WTC11 (cell line): Measurements from ENCODE around the gene SP2. TPM values are rescaled to one million over a fixed set of nuclear protein-coding genes. Genes with fewer than 3 reads are reported as not detected.

Experiments used
- ATAC-seq: fragments of 200-7000 bp; cut with Tn5 transposase; 2 replicates; pipeline ENCODE4 v1.10.0; 2021; ENCODE audit warnings: mild to moderate bottlenecking, moderate library complexity
- CTCF ChIA-PET: fragments of 300-600 bp; sonication (Branson Sonifier 250); formaldehyde crosslinking; loops from one replicate; lab custom pipeline; 2021; ENCODE audit warnings: antibody characterized with exemption; lab: Charles Lee
- POLR2A ChIA-PET: fragments of 350-600 bp; sonication (Branson Sonifier 250); formaldehyde crosslinking; loops from one replicate; lab custom pipeline; 2021; ENCODE audit warnings: antibody characterized with exemption; lab: Charles Lee
- DNase-seq: peaks from one replicate; pipeline ENCODE4 v3.0.0; 2021; ENCODE audit warnings: low spot score
- H3K27ac Mint-ChIP-seq: 2 replicates; pipeline ENCODE4 v1.8.0; 2021; ENCODE audit warnings: mixed read lengths
- H3K27me3 Mint-ChIP-seq: 2 replicates; pipeline ENCODE4 v1.8.0; 2021; ENCODE audit warnings: low read depth, mild to moderate bottlenecking, moderate library complexity, mixed read lengths
- H3K36me3 Mint-ChIP-seq: 2 replicates; pipeline ENCODE4 v1.8.0; 2021; ENCODE audit warnings: mixed read lengths
- H3K4me1 Mint-ChIP-seq: 2 replicates; pipeline ENCODE4 v1.8.0; 2022; ENCODE audit warnings: mixed read lengths
- H3K4me3 Mint-ChIP-seq: 2 replicates; pipeline ENCODE4 v1.8.0; 2021; ENCODE audit warnings: mild to moderate bottlenecking, moderate library complexity, mixed read lengths
- H3K9me3 Mint-ChIP-seq: 2 replicates; pipeline ENCODE4 v1.8.0; 2021; ENCODE audit warnings: mixed read lengths
- ESRRA ChIP-seq: sonication (generic); formaldehyde crosslinking; IDR thresholded peaks from 2 replicates; pipeline ENCODE4 v1.8.1; 2022; ENCODE audit warnings: mild to moderate bottlenecking, missing genetic modification reagents, borderline replicate concordance
- FOXK1 ChIP-seq: sonication (generic); formaldehyde crosslinking; IDR thresholded peaks from 2 replicates; pipeline ENCODE4 v1.8.0; 2022; ENCODE audit warnings: mild to moderate bottlenecking, moderate library complexity, missing genetic modification reagents
- FOXP1 ChIP-seq: sonication (generic); formaldehyde crosslinking; IDR thresholded peaks from 2 replicates; pipeline ENCODE4 v1.8.0; 2022; ENCODE audit warnings: missing genetic modification reagents, mild to moderate bottlenecking, moderate library complexity, borderline replicate concordance
- GABPB1 ChIP-seq: sonication (generic); formaldehyde crosslinking; IDR thresholded peaks from 2 replicates; pipeline ENCODE4 v1.8.1; 2023; ENCODE audit warnings: mild to moderate bottlenecking, missing genetic modification reagents
- GTF2I ChIP-seq: fragments of 250-450 bp; sonication (Bioruptor Pico); conservative IDR thresholded peaks from 2 replicates; pipeline ENCODE4 v1.4.0; 2021; ENCODE audit warnings: mild to moderate bottlenecking
- RELA ChIP-seq: sonication (generic); formaldehyde crosslinking; IDR thresholded peaks from 2 replicates; pipeline ENCODE4 v1.8.1; 2022; ENCODE audit warnings: missing genetic modification reagents, mild to moderate bottlenecking, borderline replicate concordance
- ZNF121 ChIP-seq: sonication (generic); formaldehyde crosslinking; IDR thresholded peaks from 2 replicates; pipeline ENCODE4 v1.8.0; 2023; ENCODE audit warnings: missing genetic modification reagents
- ZNF138 ChIP-seq: sonication (generic); formaldehyde crosslinking; conservative IDR thresholded peaks from 2 replicates; pipeline ENCODE4 v1.8.1; 2022; ENCODE audit warnings: mild to moderate bottlenecking, moderate library complexity, missing genetic modification reagents
- ZNF317 ChIP-seq: sonication (generic); formaldehyde crosslinking; IDR thresholded peaks from 2 replicates; pipeline ENCODE4 v1.8.1; 2023; ENCODE audit warnings: low read depth, mild to moderate bottlenecking, moderate library complexity, missing genetic modification reagents, borderline replicate concordance
- ZNF396 ChIP-seq: fragments of 250-450 bp; sonication (Bioruptor Pico); IDR thresholded peaks from 2 replicates; pipeline ENCODE4 v1.8.0; 2021; ENCODE audit warnings: mild to moderate bottlenecking, moderate library complexity, borderline replicate concordance
- ZNF423 ChIP-seq: fragments of 250-450 bp; sonication (Bioruptor Pico); IDR thresholded peaks from 2 replicates; pipeline ENCODE4 v2.1.2; 2022; ENCODE audit warnings: mild to moderate bottlenecking, moderate library complexity
- total RNA-seq: library from RNA; stranded (reverse); gene quantifications from 3 replicates; pipeline ENCODE4 v1.2.3, GENCODE V29; 2021
- TF ChIP-seq, protein P1 (sequence below): fragments of 250-450 bp; sonication (Bioruptor Pico); IDR thresholded peaks from 2 replicates; pipeline ENCODE4 v1.9.0; 2021; ENCODE audit warnings: mild to moderate bottlenecking, borderline replicate concordance
- TF ChIP-seq, protein P2 (sequence below): sonication (generic); formaldehyde crosslinking; IDR thresholded peaks from 2 replicates; pipeline ENCODE4 v1.8.0; 2023; ENCODE audit warnings: missing genetic modification reagents
- TF ChIP-seq, protein P3 (sequence below): sonication (generic); formaldehyde crosslinking; IDR thresholded peaks from 2 replicates; pipeline ENCODE4 v1.8.1; 2023; ENCODE audit warnings: mild to moderate bottlenecking, missing genetic modification reagents
- TF ChIP-seq, protein P4 (sequence below): fragments of 250-450 bp; sonication (Bioruptor Pico); IDR thresholded peaks from 2 replicates; pipeline ENCODE4 v2.1.2; 2022; ENCODE audit warnings: mild to moderate bottlenecking, moderate library complexity
- TF ChIP-seq, protein P5 (sequence below): fragments of 250-450 bp; sonication (Bioruptor Pico); IDR thresholded peaks from 2 replicates; pipeline ENCODE4 v1.9.0; 2021; ENCODE audit warnings: mild to moderate bottlenecking
- TF ChIP-seq, protein P6 (sequence below): sonication (generic); formaldehyde crosslinking; IDR thresholded peaks from 2 replicates; pipeline ENCODE4 v1.8.1; 2022; ENCODE audit warnings: low read depth, mild to moderate bottlenecking, moderate library complexity, missing genetic modification reagents, borderline replicate concordance
- TF ChIP-seq, protein P7 (sequence below): sonication (generic); formaldehyde crosslinking; IDR thresholded peaks from 2 replicates; pipeline ENCODE4 v1.8.1; 2022; ENCODE audit warnings: low read depth, missing genetic modification reagents, borderline replicate concordance

SP2 gene
- total RNA-seq, 1 experiment from 2014 or later = 9.9 TPM

DNA sequence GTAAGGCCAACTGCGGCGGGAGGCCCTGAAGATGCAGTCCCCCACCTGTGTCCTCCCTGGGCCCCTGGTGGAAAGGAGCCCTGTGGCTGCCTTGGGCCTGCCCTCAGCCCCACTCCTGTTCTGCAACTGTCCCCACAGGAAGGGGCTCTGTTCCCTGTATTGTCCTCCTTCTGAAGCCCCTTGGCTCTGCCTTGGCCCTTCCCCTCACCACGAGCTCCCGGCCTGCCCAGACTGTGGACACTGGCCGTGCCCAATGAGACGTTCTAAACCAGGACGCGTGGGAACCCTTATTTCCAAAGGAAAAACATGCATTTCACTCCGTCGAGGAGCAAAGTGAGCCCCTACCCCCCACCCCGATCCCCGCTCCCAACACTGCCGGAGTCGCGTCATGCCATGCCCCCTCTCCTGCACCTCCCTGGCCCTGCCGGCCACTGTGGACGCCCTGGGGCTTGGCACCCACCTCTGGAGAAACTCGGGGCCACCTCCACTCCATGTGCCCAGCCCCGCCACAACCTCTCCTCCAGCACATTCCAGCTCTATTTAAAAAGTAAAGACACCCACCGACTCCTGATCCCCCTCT, 31.9 kb downstream of the SP2 start:
- no peak overlapping the region for H3K27ac Mint-ChIP-seq
- H3K4me1 Mint-ChIP-seq = no peaks in the 10 kb centered on the region
- TF ChIP-seq, protein P1, sequence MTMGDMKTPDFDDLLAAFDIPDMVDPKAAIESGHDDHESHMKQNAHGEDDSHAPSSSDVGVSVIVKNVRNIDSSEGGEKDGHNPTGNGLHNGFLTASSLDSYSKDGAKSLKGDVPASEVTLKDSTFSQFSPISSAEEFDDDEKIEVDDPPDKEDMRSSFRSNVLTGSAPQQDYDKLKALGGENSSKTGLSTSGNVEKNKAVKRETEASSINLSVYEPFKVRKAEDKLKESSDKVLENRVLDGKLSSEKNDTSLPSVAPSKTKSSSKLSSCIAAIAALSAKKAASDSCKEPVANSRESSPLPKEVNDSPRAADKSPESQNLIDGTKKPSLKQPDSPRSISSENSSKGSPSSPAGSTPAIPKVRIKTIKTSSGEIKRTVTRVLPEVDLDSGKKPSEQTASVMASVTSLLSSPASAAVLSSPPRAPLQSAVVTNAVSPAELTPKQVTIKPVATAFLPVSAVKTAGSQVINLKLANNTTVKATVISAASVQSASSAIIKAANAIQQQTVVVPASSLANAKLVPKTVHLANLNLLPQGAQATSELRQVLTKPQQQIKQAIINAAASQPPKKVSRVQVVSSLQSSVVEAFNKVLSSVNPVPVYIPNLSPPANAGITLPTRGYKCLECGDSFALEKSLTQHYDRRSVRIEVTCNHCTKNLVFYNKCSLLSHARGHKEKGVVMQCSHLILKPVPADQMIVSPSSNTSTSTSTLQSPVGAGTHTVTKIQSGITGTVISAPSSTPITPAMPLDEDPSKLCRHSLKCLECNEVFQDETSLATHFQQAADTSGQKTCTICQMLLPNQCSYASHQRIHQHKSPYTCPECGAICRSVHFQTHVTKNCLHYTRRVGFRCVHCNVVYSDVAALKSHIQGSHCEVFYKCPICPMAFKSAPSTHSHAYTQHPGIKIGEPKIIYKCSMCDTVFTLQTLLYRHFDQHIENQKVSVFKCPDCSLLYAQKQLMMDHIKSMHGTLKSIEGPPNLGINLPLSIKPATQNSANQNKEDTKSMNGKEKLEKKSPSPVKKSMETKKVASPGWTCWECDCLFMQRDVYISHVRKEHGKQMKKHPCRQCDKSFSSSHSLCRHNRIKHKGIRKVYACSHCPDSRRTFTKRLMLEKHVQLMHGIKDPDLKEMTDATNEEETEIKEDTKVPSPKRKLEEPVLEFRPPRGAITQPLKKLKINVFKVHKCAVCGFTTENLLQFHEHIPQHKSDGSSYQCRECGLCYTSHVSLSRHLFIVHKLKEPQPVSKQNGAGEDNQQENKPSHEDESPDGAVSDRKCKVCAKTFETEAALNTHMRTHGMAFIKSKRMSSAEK (CRISPR knock-in tag) = no peak
- TF ChIP-seq ZNF317 (CRISPR knock-in tag) (no peak), ZNF396 (CRISPR knock-in tag) (no peak), GABPB1 (CRISPR knock-in tag) (no peak), ZNF121 (CRISPR knock-in tag) (no peak)
- TF ChIP-seq, protein P2, sequence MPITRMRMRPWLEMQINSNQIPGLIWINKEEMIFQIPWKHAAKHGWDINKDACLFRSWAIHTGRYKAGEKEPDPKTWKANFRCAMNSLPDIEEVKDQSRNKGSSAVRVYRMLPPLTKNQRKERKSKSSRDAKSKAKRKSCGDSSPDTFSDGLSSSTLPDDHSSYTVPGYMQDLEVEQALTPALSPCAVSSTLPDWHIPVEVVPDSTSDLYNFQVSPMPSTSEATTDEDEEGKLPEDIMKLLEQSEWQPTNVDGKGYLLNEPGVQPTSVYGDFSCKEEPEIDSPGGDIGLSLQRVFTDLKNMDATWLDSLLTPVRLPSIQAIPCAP (CRISPR knock-in tag) = no peak
- TF ChIP-seq, protein P3, sequence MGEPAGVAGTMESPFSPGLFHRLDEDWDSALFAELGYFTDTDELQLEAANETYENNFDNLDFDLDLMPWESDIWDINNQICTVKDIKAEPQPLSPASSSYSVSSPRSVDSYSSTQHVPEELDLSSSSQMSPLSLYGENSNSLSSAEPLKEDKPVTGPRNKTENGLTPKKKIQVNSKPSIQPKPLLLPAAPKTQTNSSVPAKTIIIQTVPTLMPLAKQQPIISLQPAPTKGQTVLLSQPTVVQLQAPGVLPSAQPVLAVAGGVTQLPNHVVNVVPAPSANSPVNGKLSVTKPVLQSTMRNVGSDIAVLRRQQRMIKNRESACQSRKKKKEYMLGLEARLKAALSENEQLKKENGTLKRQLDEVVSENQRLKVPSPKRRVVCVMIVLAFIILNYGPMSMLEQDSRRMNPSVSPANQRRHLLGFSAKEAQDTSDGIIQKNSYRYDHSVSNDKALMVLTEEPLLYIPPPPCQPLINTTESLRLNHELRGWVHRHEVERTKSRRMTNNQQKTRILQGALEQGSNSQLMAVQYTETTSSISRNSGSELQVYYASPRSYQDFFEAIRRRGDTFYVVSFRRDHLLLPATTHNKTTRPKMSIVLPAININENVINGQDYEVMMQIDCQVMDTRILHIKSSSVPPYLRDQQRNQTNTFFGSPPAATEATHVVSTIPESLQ (CRISPR knock-in tag) = no peak
- TF ChIP-seq, protein P4, sequence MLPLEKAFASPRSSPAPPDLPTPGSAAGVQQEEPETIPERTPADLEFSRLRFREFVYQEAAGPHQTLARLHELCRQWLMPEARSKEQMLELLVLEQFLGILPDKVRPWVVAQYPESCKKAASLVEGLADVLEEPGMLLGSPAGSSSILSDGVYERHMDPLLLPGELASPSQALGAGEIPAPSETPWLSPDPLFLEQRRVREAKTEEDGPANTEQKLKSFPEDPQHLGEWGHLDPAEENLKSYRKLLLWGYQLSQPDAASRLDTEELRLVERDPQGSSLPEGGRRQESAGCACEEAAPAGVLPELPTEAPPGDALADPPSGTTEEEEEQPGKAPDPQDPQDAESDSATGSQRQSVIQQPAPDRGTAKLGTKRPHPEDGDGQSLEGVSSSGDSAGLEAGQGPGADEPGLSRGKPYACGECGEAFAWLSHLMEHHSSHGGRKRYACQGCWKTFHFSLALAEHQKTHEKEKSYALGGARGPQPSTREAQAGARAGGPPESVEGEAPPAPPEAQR = no peak
- TF ChIP-seq, protein P5, sequence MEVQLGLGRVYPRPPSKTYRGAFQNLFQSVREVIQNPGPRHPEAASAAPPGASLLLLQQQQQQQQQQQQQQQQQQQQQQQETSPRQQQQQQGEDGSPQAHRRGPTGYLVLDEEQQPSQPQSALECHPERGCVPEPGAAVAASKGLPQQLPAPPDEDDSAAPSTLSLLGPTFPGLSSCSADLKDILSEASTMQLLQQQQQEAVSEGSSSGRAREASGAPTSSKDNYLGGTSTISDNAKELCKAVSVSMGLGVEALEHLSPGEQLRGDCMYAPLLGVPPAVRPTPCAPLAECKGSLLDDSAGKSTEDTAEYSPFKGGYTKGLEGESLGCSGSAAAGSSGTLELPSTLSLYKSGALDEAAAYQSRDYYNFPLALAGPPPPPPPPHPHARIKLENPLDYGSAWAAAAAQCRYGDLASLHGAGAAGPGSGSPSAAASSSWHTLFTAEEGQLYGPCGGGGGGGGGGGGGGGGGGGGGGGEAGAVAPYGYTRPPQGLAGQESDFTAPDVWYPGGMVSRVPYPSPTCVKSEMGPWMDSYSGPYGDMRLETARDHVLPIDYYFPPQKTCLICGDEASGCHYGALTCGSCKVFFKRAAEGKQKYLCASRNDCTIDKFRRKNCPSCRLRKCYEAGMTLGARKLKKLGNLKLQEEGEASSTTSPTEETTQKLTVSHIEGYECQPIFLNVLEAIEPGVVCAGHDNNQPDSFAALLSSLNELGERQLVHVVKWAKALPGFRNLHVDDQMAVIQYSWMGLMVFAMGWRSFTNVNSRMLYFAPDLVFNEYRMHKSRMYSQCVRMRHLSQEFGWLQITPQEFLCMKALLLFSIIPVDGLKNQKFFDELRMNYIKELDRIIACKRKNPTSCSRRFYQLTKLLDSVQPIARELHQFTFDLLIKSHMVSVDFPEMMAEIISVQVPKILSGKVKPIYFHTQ (CRISPR knock-in tag) = no peak
- TF ChIP-seq, protein P6, sequence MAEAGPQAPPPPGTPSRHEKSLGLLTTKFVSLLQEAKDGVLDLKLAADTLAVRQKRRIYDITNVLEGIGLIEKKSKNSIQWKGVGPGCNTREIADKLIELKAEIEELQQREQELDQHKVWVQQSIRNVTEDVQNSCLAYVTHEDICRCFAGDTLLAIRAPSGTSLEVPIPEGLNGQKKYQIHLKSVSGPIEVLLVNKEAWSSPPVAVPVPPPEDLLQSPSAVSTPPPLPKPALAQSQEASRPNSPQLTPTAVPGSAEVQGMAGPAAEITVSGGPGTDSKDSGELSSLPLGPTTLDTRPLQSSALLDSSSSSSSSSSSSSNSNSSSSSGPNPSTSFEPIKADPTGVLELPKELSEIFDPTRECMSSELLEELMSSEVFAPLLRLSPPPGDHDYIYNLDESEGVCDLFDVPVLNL (CRISPR knock-in tag) = no peak
- peaks cover 14% of the 10 kb centered on the region for H3K36me3 Mint-ChIP-seq
- no peak overlapping the region for H3K4me3 Mint-ChIP-seq
- no peak for DNase-seq
- H3K27me3 Mint-ChIP-seq = no peaks in the 10 kb centered on the region
- CTCF ChIA-PET = interaction anchor here (0.9 to 3.1 kb wide), 4 partner anchors 22 to 108 kb away, joined by 3 to 14 read pairs (median 3); no protein-coding TSS in a partner anchor
- ATAC-seq = no peak
- no peaks in the 10 kb centered on the region for H3K9me3 Mint-ChIP-seq
- POLR2A ChIA-PET = interaction anchor here (1.5 kb wide), 1 partner anchor 13 kb away, joined by 3 read pairs; the partner anchor contains the start of gene PNPO

DNA sequence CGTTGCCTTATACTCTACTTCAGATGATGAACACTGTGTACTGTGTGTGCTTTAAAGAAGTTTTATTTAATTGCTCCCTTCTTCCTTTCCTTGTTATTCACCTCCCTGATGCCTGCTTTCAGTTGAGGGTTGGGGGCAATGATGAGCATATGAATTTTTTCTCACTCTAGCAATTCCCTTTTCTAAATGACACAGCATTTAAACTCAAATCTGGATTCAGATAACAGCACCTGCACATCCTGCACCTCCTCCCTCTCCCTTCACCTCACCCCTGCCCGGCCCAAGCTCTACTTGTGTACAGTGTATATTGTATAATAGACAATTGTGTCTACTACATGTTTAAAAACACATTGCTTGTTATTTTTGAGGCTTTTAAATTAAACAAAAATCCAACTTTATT, 32.4 kb downstream of the SP2 start:
- Mint-ChIP-seq H3K27me3 (no peaks in the 10 kb centered on the region), H3K36me3 (peaks cover 14% of the 10 kb centered on the region), H3K9me3 (no peaks in the 10 kb centered on the region), H3K27ac (no peak overlapping the region), H3K4me1 (no peaks in the 10 kb centered on the region), H3K4me3 (no peak overlapping the region)
- ATAC-seq (no peak), DNase-seq (no peak)
- ChIA-PET POLR2A (interaction anchor here (1.5 kb wide), 1 partner anchor 13 kb away, joined by 3 read pairs; the partner anchor contains the start of gene PNPO), CTCF (interaction anchor here (0.7 to 3.1 kb wide), 5 partner anchors 22 to 108 kb away, joined by 3 to 14 read pairs (median 3); no protein-coding TSS in a partner anchor)
- TF ChIP-seq ZNF138 = no peak
- no peak for TF ChIP-seq FOXK1 (CRISPR knock-in tag)
- no peak for TF ChIP-seq FOXP1
- no peak for TF ChIP-seq ESRRA
- no peak for TF ChIP-seq RELA (CRISPR knock-in tag)
- TF ChIP-seq, protein P7, sequence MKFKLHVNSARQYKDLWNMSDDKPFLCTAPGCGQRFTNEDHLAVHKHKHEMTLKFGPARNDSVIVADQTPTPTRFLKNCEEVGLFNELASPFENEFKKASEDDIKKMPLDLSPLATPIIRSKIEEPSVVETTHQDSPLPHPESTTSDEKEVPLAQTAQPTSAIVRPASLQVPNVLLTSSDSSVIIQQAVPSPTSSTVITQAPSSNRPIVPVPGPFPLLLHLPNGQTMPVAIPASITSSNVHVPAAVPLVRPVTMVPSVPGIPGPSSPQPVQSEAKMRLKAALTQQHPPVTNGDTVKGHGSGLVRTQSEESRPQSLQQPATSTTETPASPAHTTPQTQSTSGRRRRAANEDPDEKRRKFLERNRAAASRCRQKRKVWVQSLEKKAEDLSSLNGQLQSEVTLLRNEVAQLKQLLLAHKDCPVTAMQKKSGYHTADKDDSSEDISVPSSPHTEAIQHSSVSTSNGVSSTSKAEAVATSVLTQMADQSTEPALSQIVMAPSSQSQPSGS = no peak
- TF ChIP-seq ZNF423 = no peak
- TF ChIP-seq GTF2I (CRISPR knock-in tag) = no peak
- TF ChIP-seq, protein P2 (CRISPR knock-in tag) = no peak
